ENCODE results near the gene PRSS1.

PRSS1 gene

DNA sequence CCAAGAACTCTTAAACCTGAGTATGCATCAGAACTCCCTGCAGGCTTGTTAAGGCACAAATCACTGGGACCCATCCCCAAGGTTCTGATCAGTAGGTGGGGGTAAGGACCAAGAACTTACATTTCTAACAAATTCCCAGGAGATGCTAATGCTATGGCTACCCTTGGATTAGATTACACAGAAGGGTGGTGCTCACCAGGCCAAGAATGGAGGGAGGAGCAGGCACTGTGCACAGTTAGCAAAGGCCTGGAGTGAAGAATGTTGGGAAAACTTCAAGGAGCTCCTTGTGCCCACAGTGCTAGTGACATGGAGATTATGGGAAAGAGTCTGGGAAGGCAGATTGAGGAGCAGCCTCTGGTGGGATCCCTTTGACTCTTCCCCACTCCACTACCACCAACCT, 23.4 kb downstream of the PRSS1 start:
- in situ Hi-C loops (cut with MboI; ENCODE audit: low sequenced_read_pairs) = no loop called here

DNA sequence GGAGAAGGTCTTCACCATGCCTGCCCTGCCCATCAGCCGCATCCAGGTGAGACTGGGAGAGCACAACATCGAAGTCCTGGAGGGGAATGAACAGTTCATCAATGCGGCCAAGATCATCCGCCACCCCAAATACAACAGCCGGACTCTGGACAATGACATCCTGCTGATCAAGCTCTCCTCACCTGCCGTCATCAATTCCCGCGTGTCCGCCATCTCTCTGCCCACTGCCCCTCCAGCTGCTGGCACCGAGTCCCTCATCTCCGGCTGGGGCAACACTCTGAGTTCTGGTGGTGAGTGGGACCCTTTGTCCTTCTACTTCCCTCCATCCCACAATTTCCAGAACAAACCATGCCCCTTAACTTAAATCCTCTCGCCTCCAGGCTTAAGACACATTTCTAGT, 24.0 kb downstream of the PRSS1 start:
- in situ Hi-C loops (cut with MboI; ENCODE audit: low sequenced_read_pairs) = no loop called here

DNA sequence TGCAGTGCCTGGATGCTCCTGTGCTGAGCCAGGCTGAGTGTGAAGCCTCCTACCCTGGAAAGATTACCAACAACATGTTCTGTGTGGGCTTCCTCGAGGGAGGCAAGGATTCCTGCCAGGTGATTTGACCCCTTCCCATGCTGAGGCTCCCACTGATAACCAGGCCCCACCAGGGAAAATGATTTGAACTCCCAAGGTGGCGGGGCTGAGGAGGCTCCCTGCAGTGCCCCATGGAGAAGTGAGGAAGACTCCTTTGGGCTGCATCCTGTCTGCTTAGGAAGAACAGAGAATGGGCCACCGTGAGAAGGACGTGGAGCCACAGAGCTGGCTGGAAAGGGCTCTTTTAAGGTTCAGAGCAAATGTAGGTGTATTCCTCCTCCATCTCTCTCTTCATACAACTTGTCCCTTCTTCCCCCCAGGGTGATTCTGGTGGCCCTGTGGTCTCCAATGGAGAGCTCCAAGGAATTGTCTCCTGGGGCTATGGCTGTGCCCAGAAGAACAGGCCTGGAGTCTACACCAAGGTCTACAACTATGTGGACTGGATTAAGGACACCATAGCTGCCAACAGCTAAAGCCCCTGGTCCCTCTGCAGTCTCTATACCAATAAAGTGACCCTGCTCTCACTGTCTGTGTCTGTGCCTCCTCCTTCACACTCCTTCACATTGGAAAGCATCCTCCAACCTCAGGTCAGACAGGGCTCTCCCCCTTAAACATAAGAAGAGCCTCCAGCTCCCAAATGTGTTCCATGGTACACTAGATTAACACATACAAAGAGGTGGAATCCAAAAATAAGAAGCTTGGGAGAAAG, 24.9 kb downstream of the PRSS1 start:
- in situ Hi-C loops (cut with MboI; ENCODE audit: low sequenced_read_pairs) = no loop called here

DNA sequence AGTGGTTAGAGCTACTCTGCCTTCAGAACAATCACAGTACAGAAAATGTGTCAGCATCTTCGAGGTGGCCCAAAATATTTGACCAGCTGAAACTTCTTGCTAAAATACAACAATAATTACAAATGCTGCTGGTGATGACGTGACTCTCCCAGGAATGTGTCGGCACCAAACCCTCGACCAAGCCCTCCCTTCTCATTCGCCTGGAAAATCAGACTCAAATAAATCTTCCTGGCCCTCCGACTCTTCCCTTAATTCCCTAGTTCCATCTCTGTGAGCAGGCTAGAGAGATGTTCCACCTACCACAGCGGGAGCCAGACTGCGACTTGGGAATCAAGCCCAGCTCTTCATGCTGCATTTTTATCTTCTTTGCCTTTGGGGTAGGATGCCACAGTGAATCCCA, 25.6 kb downstream of the PRSS1 start:
- in situ Hi-C loops (cut with MboI; ENCODE audit: low sequenced_read_pairs) = loop anchor here (25.0 kb wide), 1 partner anchor 88 kb away; no protein-coding TSS in a partner anchor

DNA sequence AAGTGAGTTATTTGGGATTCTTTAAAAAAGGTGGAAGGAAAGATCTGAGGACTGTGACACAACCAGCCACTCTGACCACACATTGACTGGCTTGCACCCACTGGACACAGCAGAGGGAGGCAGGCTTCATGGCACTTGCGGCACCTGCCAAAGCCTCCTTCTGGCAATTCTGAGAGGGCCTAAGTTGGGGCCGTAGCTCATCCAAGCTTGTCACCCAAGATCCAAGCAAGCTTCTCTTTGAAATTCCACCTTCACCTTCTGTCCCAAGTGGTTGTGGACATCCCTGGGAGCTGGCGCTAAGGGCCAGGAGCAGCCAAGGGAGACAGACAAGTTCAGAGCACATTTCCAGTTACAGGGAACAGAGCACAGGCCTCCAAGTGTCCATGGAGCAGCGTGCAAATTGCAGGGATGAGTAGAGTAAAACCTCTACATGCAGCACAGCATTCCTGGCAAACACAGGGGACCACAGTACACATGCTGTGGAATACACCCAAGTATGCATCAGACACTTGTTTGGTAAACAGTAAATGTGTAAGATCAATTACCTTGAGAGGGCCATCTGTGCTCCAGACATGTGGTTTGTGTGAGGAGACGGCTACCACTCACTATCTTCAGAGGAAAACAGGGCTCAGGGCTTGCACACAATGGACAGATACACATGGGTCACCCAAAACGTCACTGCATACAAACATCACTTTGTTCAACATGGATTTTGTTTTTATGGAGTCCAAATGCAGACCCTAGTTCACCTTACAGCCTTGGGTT, 26.3 kb downstream of the PRSS1 start:
- in situ Hi-C loops (cut with MboI; ENCODE audit: low sequenced_read_pairs) = loop anchor here (25.0 kb wide), 1 partner anchor 88 kb away; no protein-coding TSS in a partner anchor

DNA sequence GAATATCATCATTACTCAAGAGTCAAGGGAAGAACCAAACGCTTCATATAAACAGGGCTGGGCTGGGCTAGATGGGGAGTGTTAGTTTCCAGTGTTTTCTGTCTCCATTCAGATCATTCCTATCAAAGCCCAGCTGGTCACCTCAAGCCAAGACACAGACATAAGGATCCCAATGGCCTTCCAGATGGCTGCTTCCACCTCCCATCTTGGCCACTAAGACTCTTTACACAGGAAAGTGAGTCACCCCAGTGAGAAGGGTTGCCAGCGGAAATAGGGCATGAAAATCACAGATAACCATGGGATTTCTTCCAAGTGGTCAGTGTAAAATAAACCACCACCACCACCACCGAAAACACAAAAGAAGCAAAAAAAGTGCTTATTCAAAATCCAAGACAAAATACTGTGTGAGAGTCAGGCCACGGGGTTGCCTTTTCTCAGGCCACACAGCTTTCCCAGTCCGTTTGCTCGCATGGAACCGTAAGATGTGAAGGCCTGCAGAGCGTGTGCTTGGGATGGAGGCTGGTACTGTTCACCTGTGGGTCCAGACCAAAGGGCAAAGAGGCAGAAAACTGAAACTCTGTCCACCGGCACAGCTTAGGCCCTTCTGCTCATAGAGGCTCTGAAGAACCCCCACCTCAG, 27.1 kb downstream of the PRSS1 start:
- in situ Hi-C loops (cut with MboI; ENCODE audit: low sequenced_read_pairs) = loop anchor here (25.0 kb wide), 1 partner anchor 89 kb away; no protein-coding TSS in a partner anchor

DNA sequence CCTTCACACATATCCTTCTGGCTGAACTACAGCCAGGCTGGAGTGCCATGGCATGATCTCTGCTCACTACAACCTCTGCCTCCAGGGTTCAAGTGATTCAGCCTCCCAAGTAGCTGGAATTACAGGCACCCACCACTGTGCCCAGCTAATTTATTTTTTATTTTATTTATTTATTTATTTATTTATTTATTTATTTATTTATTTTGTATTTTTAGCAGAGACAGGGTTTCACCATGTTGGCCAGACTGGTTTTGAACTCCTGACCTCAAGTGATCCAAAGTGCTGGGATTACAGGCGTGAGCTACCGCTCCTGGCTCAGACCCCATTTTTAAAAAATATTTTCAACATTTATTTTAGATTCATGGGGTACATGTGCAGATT, 27.6 kb downstream of the PRSS1 start:
- in situ Hi-C loops (cut with MboI; ENCODE audit: low sequenced_read_pairs) = loop anchor here (25.0 kb wide), 1 partner anchor 90 kb away; no protein-coding TSS in a partner anchor

DNA sequence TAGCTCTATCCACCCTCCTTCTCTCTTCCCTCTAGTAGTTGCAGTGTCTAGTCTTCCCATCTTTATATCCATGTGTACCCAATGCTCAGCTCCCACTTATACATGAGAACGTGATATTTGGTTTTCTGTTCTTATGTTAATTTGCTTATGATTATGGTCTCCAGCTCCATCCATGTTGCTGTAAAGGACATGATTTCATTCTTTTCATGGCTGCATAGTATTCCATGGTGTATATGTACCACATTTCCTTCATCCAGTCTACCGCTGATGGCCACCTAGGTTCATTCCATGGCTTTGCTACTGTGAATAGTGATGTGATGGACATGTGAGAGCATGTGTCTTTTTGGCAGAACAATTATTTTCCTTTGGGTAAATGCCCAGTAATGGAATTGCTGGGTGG, 28.0 kb downstream of the PRSS1 start:
- in situ Hi-C loops (cut with MboI; ENCODE audit: low sequenced_read_pairs) = loop anchor here (25.0 kb wide), 1 partner anchor 90 kb away; no protein-coding TSS in a partner anchor

DNA sequence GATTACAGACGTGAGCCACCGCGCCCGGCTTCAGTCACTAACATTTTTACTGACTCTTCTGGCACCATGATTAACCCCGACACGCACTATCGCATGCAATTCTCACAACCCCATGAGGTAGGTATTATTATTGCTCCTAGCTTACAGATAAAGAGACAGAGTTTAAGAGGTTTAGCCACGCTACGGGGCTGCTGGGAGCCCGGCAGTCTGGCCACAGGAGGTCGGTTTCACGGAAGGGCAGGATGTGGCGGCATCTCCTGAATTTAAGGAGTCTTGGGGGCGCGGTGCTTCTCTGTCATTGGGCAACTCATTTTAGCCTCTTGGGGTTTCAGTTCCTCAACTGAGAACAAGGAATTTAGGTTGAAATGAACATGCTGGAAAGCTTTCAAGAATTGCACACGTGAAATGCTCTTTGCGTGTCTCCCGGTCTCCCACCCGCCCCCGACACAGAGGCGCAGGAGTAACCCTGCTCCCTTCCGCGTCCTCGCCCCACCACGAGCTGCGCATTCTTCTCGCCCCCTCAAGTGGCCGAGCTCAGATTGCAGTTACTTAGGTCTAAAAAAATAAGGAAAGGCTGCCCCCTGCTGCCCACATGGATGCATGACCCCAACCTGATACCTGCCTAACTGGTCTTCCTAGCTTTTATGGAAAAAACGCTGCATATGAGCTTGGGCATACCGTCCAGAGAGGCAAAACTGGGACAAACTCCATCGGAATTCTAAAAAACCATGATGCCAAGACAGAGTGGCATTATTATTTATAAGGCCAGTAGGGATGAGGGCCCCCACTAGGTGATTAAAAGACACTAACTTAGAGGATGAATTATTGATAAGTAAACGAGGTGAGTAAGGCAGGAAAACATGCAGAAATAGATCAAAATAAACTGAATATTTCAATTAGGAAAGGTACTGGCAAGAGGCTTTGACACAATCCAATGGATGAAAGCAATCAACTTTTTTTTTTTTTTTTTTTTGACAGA, 33.9 kb downstream of the PRSS1 start:
- in situ Hi-C loops (cut with MboI; ENCODE audit: low sequenced_read_pairs) = loop anchor here (25.0 kb wide), 1 partner anchor 96 kb away; no protein-coding TSS in a partner anchor

DNA sequence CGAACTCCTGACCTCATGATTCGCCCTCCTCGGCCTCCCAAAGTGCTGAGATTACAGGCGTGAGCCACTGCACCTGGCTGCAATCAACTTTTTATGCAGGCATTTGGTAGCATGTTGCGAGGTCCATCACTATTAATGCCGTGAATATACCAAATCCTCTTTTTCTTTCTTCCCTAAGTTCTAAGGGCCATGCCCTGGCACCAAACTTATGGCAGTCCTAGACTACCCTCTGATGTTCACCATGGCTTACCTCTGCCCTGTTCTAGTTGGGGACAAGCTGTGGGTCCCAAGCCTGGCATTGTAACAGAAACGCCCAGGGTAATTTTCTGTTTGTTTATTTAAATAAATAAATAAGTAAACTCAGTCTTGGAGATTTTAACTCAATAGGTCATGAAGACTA, 34.8 kb downstream of the PRSS1 start:
- in situ Hi-C loops (cut with MboI; ENCODE audit: low sequenced_read_pairs) = loop anchor here (25.0 kb wide), 1 partner anchor 97 kb away; no protein-coding TSS in a partner anchor

DNA sequence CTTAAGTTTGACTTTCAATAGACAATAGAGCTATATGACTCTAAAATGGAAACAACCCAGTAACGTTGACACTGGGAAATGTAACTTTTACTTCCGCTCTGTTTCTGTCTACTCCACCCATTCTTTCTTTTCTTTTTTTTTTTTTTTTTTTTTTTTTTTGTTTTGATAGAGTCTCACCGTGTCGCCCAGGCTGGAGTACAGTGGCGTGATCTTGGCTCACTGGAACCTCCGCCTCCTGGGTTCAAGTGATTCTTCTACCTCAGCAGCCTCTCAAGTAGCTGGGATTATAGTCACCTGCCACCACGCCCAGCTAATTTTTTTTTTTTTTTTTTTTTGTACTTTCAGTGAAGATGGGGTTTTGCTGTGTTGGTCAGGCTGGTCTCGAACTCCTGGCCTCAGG, 35.4 kb downstream of the PRSS1 start:
- in situ Hi-C loops (cut with MboI; ENCODE audit: low sequenced_read_pairs) = loop anchor here (25.0 kb wide), 1 partner anchor 97 kb away; no protein-coding TSS in a partner anchor

DNA sequence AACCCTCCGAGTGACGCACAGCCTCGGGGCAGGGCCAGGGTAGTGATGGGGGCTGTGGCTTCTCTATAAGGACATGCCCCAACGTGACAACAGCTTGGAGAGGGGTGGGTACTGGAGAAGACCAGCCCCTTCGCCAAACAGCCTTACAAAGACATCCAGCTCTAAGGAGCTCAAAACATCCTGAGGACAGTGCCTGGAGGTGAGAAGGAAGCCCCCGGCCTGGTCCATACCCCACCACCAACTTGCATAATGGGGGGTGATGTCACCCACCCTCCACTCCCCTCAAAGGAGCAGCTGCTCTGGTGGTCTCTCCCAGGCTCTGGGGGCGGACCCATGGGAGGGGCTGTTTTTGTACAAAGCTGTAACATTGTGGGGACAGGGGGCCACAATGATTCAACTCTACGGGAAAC, 36.6 kb downstream of the PRSS1 start:
- in situ Hi-C loops (cut with MboI; ENCODE audit: low sequenced_read_pairs) = loop anchor here (25.0 kb wide), 1 partner anchor 99 kb away; no protein-coding TSS in a partner anchor

DNA sequence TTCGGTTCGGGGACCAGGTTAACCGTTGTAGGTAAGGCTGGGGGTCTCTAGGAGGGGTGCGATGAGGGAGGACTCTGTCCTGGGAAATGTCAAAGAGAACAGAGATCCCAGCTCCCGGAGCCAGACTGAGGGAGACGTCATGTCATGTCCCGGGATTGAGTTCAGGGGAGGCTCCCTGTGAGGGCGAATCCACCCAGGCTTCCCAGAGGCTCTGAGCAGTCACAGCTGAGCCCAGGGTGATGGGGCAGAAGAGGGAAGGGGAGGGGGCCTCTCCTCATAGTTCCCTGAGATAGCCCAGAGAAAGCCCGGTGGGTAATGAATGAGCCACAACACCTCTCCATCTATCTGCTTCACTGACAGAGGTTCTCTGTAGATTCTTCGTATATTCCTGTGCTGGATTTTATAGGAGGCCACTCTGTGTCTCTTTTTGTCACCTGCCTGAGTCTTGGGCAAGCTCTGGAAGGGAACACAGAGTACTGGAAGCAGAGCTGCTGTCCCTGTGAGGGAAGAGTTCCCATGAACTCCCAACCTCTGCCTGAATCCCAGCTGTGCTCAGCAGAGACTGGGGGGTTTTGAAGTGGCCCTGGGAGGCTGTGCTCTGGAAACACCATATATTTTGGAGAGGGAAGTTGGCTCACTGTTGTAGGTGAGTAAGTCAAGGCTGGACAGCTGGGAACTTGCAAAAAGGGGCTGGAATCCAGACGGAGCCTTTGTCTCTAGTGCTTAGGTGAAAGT, 37.9 kb downstream of the PRSS1 start:
- in situ Hi-C loops (cut with MboI; ENCODE audit: low sequenced_read_pairs) = loop anchor here (25.0 kb wide), 1 partner anchor 100 kb away; no protein-coding TSS in a partner anchor

DNA sequence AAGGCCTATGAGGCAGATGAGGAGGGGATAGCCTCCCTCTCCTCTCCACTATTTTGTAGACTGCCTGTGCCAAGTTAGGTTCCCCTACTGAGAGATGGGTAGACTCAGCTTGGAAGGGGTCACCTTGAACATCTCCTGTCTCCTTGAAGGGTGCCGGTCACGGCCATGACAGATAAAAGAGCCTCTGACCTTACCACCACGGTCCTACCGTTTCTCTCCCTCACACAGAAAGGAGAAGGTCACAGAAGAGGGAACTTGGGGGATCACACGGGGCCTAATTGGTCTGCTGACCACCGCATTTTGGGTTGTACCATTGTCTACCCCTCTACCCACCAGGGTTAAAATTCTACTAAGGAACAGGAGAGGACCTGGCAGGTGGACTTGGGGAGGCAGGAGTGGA, 38.5 kb downstream of the PRSS1 start:
- in situ Hi-C loops (cut with MboI; ENCODE audit: low sequenced_read_pairs) = loop anchor here (25.0 kb wide), 1 partner anchor 100 kb away; no protein-coding TSS in a partner anchor

DNA sequence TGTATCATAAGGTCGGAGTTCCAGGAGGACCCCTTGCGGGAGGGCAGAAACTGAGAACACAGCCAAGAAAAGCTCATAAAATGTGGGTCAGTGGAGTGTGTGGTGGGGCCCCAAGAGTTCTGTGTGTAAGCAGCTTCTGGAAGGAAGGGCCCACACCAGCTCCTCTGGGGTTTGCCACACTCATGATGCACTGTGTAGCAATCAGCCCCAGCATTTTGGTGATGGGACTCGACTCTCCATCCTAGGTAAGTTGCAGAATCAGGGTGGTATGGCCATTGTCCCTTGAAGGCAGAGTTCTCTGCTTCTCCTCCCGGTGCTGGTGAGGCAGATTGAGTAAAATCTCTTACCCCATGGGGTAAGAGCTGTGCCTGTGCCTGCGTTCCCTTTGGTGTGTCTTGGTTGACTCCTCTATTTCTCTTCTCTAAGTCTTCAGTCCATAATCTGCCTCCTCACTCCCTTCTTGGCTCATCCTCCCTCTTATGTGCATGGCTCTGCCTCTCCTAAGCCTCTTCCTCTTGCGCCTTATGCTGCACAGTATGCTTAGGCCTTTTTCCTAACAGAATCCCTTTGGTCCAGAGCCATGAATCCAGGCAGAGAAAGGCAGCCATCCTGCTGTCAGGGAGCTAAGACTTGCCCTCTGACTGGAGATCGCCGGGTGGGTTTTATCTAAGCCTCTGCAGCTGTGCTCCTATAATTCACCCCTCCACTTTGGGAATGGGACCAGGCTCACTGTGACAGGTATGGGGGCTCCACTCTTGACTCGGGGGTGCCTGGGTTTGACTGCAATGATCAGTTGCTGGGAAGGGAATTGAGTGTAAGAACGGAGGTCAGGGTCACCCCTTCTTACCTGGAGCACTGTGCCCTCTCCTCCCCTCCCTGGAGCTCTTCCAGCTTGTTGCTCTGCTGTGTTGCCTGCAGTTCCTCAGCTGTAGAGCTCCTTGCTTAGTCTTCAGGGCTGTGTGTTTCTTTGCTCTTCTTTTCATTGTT, 39.3 kb downstream of the PRSS1 start:
- in situ Hi-C loops (cut with MboI; ENCODE audit: low sequenced_read_pairs) = loop anchor here (25.0 kb wide), 1 partner anchor 101 kb away; no protein-coding TSS in a partner anchor

DNA sequence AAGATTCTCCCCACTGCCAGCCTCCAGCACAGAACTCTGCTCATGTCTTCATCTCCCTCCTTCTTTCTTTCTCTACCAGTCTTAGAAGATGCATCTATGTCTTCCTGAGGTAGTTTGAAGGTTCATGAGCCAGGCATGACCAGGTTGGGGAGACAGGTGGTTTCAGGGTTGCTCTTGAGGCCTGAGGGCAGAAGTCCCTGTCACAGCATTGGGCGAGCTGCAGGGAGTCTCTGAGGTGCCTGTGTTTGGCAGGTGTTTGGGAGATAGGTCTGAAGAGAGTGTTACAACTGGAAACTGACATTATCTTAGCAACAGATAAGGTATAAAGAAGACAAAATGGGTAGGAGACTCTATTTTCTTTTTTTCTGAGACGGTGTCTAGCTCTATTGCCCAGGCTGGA, 40.2 kb downstream of the PRSS1 start:
- in situ Hi-C loops (cut with MboI; ENCODE audit: low sequenced_read_pairs) = loop anchor here (25.0 kb wide), 1 partner anchor 102 kb away; no protein-coding TSS in a partner anchor

DNA sequence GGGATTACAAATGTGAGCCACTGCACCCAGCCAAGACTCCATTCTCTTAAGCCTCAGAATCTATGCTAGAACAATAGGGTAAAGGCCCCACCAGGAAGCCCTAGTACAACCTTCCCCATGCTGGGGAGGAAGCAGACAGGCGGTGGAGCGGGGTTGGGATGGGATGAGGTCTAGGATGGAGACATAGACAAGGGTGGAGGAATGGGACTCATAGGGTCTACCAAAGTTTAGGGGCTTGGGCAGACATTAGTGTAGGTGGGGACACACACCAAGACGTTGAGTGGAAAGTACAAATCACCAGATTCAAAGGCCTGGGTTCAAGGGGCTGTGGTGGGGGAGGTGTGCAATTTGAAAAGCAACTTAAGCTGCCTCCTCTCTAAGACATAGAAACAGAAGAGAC, 40.8 kb downstream of the PRSS1 start:
- in situ Hi-C loops (cut with MboI; ENCODE audit: low sequenced_read_pairs) = loop anchor here (25.0 kb wide), 1 partner anchor 103 kb away; no protein-coding TSS in a partner anchor

DNA sequence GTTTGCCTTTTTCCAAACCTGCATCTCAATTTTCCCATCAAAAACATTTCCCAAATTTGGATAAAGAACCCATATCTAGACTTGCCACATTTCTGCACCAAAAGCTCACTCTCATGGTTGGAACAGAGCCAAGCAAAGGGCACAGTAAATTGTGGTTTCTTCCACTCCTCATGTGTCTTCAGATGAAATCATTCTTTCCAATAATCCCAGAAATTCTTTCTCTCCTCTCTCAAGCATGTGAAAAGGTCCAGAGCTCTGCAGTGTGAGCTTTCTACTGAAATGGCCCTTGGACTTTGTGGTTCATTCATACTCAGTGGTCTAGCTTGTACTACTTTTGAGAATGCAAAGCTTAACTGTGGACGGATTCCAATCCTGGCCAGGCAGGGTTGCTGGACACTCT, 41.3 kb downstream of the PRSS1 start:
- in situ Hi-C loops (cut with MboI; ENCODE audit: low sequenced_read_pairs) = loop anchor here (25.0 kb wide), 1 partner anchor 103 kb away; no protein-coding TSS in a partner anchor

All from HL-60/S4 (cell line).